Endothelial cell of umbilical vein (primary cell): ENCODE results near the gene POLR2C. TPM values are rescaled to one million over a fixed set of nuclear protein-coding genes. Genes with fewer than 3 reads are reported as not detected.

Experiments
- BruUV-seq: library from RNA; stranded (reverse); fragments of 400-500 nt; replicated peaks from 2 replicates; lab custom pipeline; 2021; lab: Mats Ljungman, UMichigan
- CTCF ChIA-PET: fragments of 300-600, 350-600 bp; sonication (Branson Sonifier 250); formaldehyde crosslinking; loops from one replicate; lab custom pipeline; 2021; ENCODE audit warnings: antibody characterized with exemption, inconsistent platforms; lab: Charles Lee
- POLR2A ChIA-PET: fragments of 300-600, 350-600 bp; sonication (Branson Sonifier 250); formaldehyde crosslinking; loops from one replicate; lab custom pipeline; 2021; ENCODE audit warnings: antibody characterized with exemption, inconsistent platforms; lab: Charles Lee
- DNase-seq: peaks from one replicate; pipeline ENCODE4 v3.0.0-alpha.2; 2011; ENCODE audit warnings: low read depth, low spot score
- FAIRE-seq: peaks from 2 replicates; lab custom pipeline; 2011; peaks lifted over from hg19 to GRCh38; lab: Jason Lieb, UNC
- H2AFZ ChIP-seq: 2 replicates; pipeline ENCODE4 v1.6.0; 2012; ENCODE audit warnings: low read depth, low read length, control low read depth, inconsistent platforms
- H3K27ac ChIP-seq: 2 replicates; pipeline ENCODE4 v1.5.1; 2011; ENCODE audit warnings: low read depth, mild to moderate bottlenecking, control low read depth, low read length, moderate library complexity; ENCODE audit not compliant: insufficient read depth
- H3K27me3 ChIP-seq, 2 experiments: 2 replicates each; pipeline versions ENCODE4 v1.6.0 to v1.6.1; 2011; ENCODE audit warnings: low read length in 2 of 2, mixed read lengths in 1 of 2; ENCODE audit not compliant: control insufficient read depth in 2 of 2, insufficient read depth in 2 of 2
- H3K36me3 ChIP-seq, 2 experiments: 2 replicates in 1 of 2; 3 replicates in 1 of 2; pipeline ENCODE4 v1.5.1; 2011; ENCODE audit warnings: low read length in 2 of 2, mild to moderate bottlenecking in 1 of 2, moderate library complexity in 1 of 2; ENCODE audit not compliant: control insufficient read depth in 2 of 2, insufficient read depth in 2 of 2; ENCODE audit errors: extremely low read depth in 1 of 2
- H3K4me1 ChIP-seq: 3 replicates; pipeline ENCODE4 v1.5.1; 2011; ENCODE audit warnings: mild to moderate bottlenecking, low read length; ENCODE audit not compliant: control insufficient read depth, insufficient read depth; ENCODE audit errors: extremely low read depth
- H3K4me2 ChIP-seq: 2 replicates; pipeline ENCODE4 v1.6.1; 2011; ENCODE audit warnings: low read length, control low read depth, mixed read lengths; ENCODE audit not compliant: insufficient read depth
- H3K4me3 ChIP-seq, 3 experiments: fragments of 200-600 bp in 1 of 3; sonication (generic), shearing (Covaris generic) in 1 of 3; replicated peaks in 1 of 3; 2 replicates each; pipeline ENCODE4 v1.5.1; 2011 to 2016; ENCODE audit warnings: control low read depth in 3 of 3, low read length in 3 of 3, mild to moderate bottlenecking in 2 of 3, inconsistent platforms in 1 of 3, low read depth in 1 of 3, moderate library complexity in 1 of 3; ENCODE audit not compliant: insufficient read depth in 1 of 3
- H3K79me2 ChIP-seq: 2 replicates; pipeline ENCODE4 v1.6.0; 2012; ENCODE audit warnings: low read length, inconsistent platforms; ENCODE audit not compliant: control insufficient read depth, insufficient read depth
- H3K9ac ChIP-seq: replicated peaks from 2 replicates; pipeline ENCODE3; 2011; ENCODE audit warnings: low read length, control low read depth; ENCODE audit not compliant: insufficient read depth; ENCODE audit errors: extremely low read depth
- H3K9me1 ChIP-seq: replicated peaks from 3 replicates; pipeline ENCODE4 v1.6.0; 2011; ENCODE audit warnings: mild to moderate bottlenecking, low read length; ENCODE audit not compliant: control insufficient read depth, insufficient read depth; ENCODE audit errors: extremely low read depth
- H3K9me3 ChIP-seq: replicated peaks from 2 replicates; pipeline ENCODE4 v1.5.1; 2012; ENCODE audit warnings: low read length, inconsistent platforms; ENCODE audit not compliant: control insufficient read depth, insufficient read depth
- H4K20me1 ChIP-seq: replicated peaks from 2 replicates; pipeline ENCODE3; 2011; ENCODE audit warnings: mild to moderate bottlenecking, low read length; ENCODE audit not compliant: control insufficient read depth, insufficient read depth; ENCODE audit errors: extremely low read depth
- JUN ChIP-seq: IDR thresholded peaks from 2 replicates; pipeline ENCODE4 v1.6.1; 2011; ENCODE audit warnings: borderline replicate concordance, low read depth; ENCODE audit not compliant: insufficient read length, insufficient read depth
- dilution Hi-C: fragments of 300-500 bp; cut with MboI; formaldehyde crosslinking; loops from one replicate; pipeline ENCODE4 v1.15.0; 2019; ENCODE audit warnings: low sequenced_read_pairs; ENCODE audit not compliant: extremely low pct_ligation_motif_present
- intact Hi-C: fragments of 100-400 bp; cut with micrococcal nuclease; formaldehyde crosslinking; loops from one replicate; pipeline ENCODE4 v1.10.0; 2022
- polyA plus RNA-seq, 4 experiments: library from polyadenylated mRNA; depleted of rRNA in 3 of 4; stranded (reverse) in 3 of 4; unstranded in 1 of 4; fragments of >200 nt; gene quantifications; 2 replicates each; pipeline versions ENCODE4 v1.2.1 to v1.2.3, GENCODE V29; 2011 to 2012; ENCODE audit warnings: missing spikeins in 1 of 4
- total RNA-seq: library from RNA; stranded (reverse); gene quantifications from 2 replicates; pipeline ENCODE4 v1.2.3, GENCODE V29; 2021
- TF ChIP-seq, protein P1 (sequence below), 2 donors: IDR thresholded peaks; 1 replicate in 1 of 2; 2 replicates in 1 of 2; pipeline ENCODE4 v1.5.1; 2011; ENCODE audit warnings: low read length in 2 of 2, mild to moderate bottlenecking in 2 of 2, moderate library complexity in 2 of 2, control low read depth in 1 of 2, inconsistent platforms in 1 of 2, low read depth in 1 of 2; ENCODE audit not compliant: insufficient read depth in 1 of 2; ENCODE audit errors: extremely low read depth in 1 of 2

POLR2C gene
- total and polyA plus RNA-seq, 2 donors (not counting 3 experiments of a cell fraction or from before 2014, with no cell fraction given), result 65.2 to 129 TPM

DNA sequence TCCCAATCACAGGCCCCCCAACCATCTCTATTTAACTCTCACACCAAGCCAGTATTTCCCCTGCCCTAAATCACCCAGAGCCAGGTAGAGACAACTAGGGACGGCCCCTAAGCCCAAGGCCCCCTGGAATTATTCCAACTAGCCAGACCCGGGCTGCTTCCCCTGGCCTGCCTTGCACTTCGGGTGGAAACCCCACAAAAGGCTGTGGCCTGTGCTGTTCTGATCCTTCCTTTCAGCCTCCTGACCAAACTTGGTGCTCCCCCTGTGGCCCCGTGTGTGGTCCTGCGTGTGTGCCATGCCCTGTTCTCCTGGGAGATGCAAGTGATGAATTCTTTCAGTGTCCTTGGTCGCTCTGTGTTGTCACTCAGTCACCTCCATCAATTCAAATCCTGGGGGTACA lies 43.0 kb upstream of the POLR2C start:
- H3K4me2 ChIP-seq, result no peak overlapping the region
- dilution Hi-C loops (loop anchor here (25.0 kb wide), 1 partner anchor 107 kb away; no protein-coding TSS in a partner anchor), intact Hi-C loops (loop anchor here (1.0 to 5.0 kb wide), 3 partner anchors 100 to 337 kb away; partner anchors contain the start of genes PSME3IP1 and RSPRY1)
- DNase-seq, result no peak
- no peak overlapping the region for H2AFZ ChIP-seq
- H3K9me3 ChIP-seq, result no peaks in the 10 kb centered on the region
- H3K36me3 ChIP-seq, result no peaks in the 10 kb centered on the region
- no peak overlapping the region for H3K9ac ChIP-seq
- H3K79me2 ChIP-seq, result no peaks in the 10 kb centered on the region
- no peak for TF ChIP-seq JUN
- TF ChIP-seq, protein P1, sequence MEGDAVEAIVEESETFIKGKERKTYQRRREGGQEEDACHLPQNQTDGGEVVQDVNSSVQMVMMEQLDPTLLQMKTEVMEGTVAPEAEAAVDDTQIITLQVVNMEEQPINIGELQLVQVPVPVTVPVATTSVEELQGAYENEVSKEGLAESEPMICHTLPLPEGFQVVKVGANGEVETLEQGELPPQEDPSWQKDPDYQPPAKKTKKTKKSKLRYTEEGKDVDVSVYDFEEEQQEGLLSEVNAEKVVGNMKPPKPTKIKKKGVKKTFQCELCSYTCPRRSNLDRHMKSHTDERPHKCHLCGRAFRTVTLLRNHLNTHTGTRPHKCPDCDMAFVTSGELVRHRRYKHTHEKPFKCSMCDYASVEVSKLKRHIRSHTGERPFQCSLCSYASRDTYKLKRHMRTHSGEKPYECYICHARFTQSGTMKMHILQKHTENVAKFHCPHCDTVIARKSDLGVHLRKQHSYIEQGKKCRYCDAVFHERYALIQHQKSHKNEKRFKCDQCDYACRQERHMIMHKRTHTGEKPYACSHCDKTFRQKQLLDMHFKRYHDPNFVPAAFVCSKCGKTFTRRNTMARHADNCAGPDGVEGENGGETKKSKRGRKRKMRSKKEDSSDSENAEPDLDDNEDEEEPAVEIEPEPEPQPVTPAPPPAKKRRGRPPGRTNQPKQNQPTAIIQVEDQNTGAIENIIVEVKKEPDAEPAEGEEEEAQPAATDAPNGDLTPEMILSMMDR (IDR thresholded peaks at IDR 0.05; ENCODE audit: extremely low read depth in 1 of 2, insufficient read depth in 1 of 2, low read depth in 1 of 2, low read length in 2 of 2), result peak in 1 of 2 donors; percentile 0
- H3K27me3 ChIP-seq, result no peaks in the 10 kb centered on the region
- no peak overlapping the region for H3K27ac ChIP-seq
- H3K9me1 ChIP-seq, result no peaks in the 10 kb centered on the region
- FAIRE-seq, result no peak
- ChIA-PET POLR2A (no interaction called here), CTCF (interaction anchor here (0.8 to 16.2 kb wide), 5 partner anchors 15 to 114 kb away, joined by 3 to 507 read pairs (median 17); partner anchors contain the start of genes CCL17, CIAPIN1 and COQ9)
- no peak overlapping the region for H3K4me3 ChIP-seq
- H3K4me1 ChIP-seq, result peaks cover 7% of the 10 kb centered on the region
- no TSS peak for BruUV-seq
- no peaks in the 10 kb centered on the region for H4K20me1 ChIP-seq
